GM21786 (cell line): ENCODE measurements around the gene DNAH11.
"Not testable (repeated sequence)": the region's sequence is repeated elsewhere in the genome, so short reads cannot be mapped to it uniquely, and the experiment has no call there.

Source experiments
- ATAC-seq: cut with Tn5 transposase; IDR thresholded peaks from one replicate; pipeline ENCODE4 v1.9.1; 2021; ENCODE audit not compliant: unreplicated experiment

The DNAH11 gene, protein sequence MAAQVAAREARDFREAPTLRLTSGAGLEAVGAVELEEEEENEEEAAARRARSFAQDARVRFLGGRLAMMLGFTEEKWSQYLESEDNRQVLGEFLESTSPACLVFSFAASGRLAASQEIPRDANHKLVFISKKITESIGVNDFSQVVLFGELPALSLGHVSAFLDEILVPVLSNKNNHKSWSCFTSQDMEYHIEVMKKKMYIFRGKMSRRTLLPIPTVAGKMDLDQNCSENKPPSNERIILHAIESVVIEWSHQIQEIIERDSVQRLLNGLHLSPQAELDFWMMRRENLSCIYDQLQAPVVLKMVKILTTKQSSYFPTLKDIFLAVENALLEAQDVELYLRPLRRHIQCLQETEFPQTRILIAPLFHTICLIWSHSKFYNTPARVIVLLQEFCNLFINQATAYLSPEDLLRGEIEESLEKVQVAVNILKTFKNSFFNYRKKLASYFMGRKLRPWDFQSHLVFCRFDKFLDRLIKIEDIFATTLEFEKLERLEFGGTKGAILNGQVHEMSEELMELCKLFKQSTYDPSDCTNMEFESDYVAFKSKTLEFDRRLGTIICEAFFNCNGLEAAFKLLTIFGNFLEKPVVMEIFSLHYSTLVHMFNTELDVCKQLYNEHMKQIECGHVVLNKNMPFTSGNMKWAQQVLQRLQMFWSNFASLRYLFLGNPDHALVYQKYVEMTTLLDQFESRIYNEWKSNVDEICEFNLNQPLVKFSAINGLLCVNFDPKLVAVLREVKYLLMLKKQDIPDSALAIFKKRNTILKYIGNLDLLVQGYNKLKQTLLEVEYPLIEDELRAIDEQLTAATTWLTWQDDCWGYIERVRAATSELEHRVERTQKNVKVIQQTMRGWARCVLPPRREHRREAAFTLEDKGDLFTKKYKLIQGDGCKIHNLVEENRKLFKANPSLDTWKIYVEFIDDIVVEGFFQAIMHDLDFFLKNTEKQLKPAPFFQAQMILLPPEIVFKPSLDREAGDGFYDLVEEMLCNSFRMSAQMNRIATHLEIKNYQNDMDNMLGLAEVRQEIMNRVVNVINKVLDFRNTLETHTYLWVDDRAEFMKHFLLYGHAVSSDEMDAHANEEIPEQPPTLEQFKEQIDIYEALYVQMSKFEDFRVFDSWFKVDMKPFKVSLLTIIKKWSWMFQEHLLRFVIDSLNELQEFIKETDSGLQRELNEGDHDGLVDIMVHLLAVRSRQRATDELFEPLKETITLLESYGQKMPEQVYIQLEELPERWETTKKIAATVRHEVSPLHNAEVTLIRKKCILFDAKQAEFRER (N-terminal part only)

DNA sequence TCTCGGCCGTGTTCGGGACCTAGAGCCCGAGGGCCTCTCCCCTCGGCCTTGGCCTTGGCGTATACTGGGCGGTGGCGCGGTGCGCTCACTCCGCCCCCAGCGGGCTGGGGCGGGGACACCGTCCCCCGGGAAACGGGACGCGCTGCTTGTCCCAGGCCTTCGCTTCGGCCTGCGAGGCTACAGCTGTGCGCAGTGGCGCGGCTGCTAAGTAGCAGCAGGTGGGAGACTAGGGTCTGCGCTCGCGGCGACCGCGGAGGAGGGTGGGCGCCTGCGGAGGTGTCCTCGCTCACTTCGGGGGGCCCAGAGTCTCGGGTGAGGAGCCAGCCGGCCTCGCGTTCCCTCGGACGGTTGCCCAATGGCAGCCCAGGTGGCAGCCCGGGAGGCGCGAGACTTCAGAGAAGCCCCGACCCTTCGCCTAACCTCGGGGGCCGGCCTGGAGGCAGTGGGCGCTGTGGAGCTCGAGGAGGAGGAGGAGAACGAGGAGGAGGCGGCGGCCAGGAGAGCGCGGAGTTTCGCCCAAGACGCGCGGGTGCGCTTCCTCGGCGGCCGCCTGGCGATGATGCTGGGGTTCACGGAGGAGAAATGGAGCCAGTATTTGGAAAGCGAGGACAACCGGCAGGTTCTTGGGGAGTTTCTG is at the start of gene DNAH11:
TSS of gene DNAH11 (plus strand) at position 149 of the 637 bp plus-strand sequence. CDS start at position 356, 207 bp downstream.
- ATAC-seq: peak; percentile 51

DNA sequence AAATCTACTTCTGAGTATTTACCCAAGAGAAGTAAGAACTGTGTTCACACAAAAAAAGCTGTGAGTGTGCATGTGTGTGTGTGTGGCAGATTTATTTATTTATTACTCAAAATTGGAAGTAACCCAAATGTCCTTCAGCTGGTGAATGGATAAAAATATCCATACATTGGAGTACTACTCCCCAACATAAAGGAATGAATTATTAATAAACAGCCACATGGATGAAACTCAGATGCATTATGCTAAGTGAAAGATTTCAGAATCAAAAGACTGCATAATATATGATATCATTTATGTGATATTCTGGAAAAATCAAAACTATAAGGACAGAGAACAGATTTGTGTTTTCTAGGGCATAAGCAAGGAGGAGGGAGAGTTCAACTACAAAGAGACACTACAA is 47.1 kb upstream of the DNAH11 start:
- ATAC-seq: no peak

- ATAC-seq: no peak
Observed at GRCh38 chr7:21497072-21497471, 45.8 kb upstream of the DNAH11 start.

- ATAC-seq: no peak
Observed at GRCh38 chr7:21500117-21500832, 42.6 kb upstream of the DNAH11 start.

- ATAC-seq: no peak
Observed at GRCh38 chr7:21504021-21504420, 38.8 kb upstream of the DNAH11 start.

DNA sequence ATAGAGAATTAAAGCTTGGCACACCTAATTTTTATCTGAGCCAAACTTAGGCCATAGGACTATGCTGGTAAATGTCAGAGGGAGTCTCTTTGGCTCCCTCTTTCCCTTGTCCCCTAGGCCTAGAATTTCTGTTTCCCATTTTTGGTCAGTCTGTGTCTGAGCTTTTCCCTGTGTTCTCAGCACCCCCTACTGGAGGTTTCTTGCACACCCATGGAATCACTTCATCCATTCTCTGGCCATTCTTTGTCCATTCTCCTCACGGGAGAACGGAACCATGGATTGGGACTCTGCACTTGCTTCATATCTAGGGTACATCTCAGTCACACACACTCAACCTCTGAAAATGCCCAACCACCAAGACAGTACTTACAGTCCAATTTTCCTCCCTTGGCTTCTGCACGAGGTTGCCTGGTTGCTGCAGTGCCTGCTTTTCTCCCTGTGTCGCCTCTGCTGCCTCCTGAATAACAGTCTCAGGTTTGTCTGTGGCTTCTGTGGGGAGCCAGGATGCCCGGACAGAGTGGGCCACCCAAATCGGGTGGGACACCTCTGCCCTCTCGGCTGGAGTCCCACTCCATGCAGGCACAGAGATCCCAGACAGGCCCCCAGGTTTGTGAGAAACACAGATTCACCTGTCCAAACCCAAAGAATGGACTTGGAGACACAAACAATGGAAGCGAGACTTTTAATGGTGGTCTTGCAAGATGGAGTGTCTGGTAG is 35.1 kb upstream of the DNAH11 start:
- ATAC-seq: no peak

GRCh38 chr7:21508538-21508937 is 34.3 kb upstream of the DNAH11 start:
- ATAC-seq: no peak

DNA sequence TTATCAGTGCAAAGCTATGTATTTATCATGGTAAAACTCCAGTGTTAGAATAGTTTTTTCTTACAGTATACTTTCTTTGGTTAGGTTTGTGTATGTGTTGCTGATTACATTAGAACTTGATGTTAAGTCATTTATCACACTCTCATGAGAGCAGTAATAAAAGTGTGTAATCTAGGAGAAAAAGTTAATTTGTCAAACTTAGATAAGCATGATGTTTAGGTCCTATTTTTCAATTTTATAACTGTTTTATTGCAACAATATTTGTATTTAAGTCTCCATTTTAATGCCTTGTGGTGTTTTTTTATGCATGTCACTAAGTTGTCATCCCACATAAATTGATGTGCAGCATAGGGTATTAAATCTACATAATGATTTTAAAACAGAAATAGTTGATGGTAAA is 28.8 kb upstream of the DNAH11 start:
- no peak for ATAC-seq

DNA sequence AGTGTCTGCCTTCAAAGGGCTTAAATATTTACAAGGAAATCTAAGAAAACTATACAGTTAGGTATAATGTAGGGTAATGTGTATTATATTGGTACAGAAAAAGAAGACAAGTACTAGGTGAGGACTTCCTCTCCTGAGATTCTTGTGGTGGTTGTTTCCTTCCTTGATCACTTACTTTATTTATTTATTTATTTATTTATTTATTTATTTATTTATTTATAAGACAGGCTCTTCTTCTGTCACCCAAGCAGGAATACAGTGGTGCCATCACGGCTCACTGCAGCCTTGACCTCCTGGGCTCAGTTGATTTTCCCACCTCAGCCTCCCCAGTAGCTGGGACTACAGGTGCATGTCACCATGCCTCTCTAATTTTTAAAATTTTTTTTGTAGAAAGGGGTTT is 18.2 kb upstream of the DNAH11 start:
- no peak for ATAC-seq

- no peak for ATAC-seq
Observed at GRCh38 chr7:21526007-21526406, 16.8 kb upstream of the DNAH11 start.

DNA sequence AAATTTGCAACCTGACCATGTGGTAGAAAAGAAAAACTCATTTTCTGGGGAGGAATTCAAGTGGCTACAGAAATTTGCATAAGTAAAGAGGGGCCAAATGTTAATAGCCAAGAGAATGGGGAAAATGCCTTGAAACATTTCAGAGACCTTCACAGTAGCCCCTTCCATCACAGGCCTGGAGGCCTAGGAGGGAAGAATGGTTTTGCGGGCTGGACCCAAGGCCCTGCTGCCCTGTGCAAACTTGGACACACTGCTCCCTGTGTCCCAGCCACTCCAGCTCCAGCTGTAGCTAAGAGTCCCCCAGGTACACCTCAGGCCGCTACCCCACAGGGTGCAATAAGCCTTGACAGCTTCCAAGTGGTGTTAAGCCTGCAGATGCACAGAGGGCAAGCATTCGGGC is 16.4 kb upstream of the DNAH11 start:
- no peak for ATAC-seq

GRCh38 chr7:21532485-21532884 is 10.4 kb upstream of the DNAH11 start:
- not testable (repeated sequence) for ATAC-seq

GRCh38 chr7:21533646-21534045 is 9.2 kb upstream of the DNAH11 start:
- ATAC-seq: not testable (repeated sequence)

- ATAC-seq: not testable (repeated sequence)
Observed at GRCh38 chr7:21536445-21537118, 6.3 kb upstream of the DNAH11 start.

- ATAC-seq: no peak
Observed at GRCh38 chr7:21538936-21539495, 3.8 kb upstream of the DNAH11 start.

- ATAC-seq: no peak
Observed at GRCh38 chr7:21543528-21544302, 876 bp downstream of the DNAH11 start.

GRCh38 chr7:21544303-21544656 is 1.4 kb downstream of the DNAH11 start:
- ATAC-seq: no peak

DNA sequence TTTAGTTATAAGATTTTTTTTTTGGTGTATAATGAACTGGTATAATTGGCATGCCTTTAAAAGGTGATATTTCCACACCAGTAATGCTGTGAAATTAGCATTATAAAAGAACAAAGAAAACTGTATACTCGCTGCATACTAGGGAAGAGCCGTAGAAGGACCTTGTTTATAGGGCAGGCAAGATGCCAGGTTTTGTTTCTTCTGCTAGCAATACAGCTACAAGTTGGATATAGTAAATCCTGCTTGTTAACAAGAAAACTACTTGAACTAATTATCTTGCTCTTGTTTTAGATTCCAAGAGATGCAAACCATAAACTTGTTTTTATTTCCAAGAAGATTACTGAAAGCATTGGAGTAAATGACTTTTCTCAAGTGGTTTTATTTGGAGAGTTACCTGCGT is 1.9 kb downstream of the DNAH11 start:
- ATAC-seq: no peak
